Pancreas (tissue), 10 donors: ENCODE results near the gene ORAI1. TPM values are rescaled to one million over a fixed set of nuclear protein-coding genes. Genes with fewer than 3 reads are reported as not detected.

Source experiments
- ATAC-seq, 4 donors: fragments of 200-7000 bp; cut with Tn5 transposase; one replicate each; pipeline versions ENCODE4 v1.8.0 to v1.9.1; 2020; ENCODE audit warnings: mild to moderate bottlenecking in 4 of 4, moderate library complexity in 4 of 4
- DNase-seq, 6 donors: peaks; one replicate each; pipeline ENCODE4 v3.0.0-alpha.2; 2020
- FAIRE-seq: peaks from 2 replicates; lab custom pipeline; 2012; peaks lifted over from hg19 to GRCh38; lab: Jason Lieb, UNC
- H3K27ac ChIP-seq, 4 donors: fragments of 200-600 bp; sonication (generic); 1 replicate in 3 of 4; 2 replicates in 1 of 4; pipeline versions ENCODE4 v1.5.0 to v1.8.0; 2020
- H3K27me3 ChIP-seq, 4 donors: fragments of 200-600 bp; one replicate each; pipeline ENCODE4 v1.8.0; 2021
- H3K36me3 ChIP-seq, 3 donors: fragments of 200-600 bp; sonication (generic) in 1 of 3; one replicate each; pipeline versions ENCODE4 v1.5.0 to v1.8.0; 2020 to 2021
- H3K4me1 ChIP-seq, 3 donors: fragments of 200-600 bp; one replicate each; pipeline ENCODE4 v1.8.0; 2021
- H3K4me3 ChIP-seq, 4 donors: fragments of 200-600 bp; sonication (generic) in 2 of 4; one replicate each; pipeline versions ENCODE4 v1.5.0 to v1.8.0; 2020 to 2021
- H3K9me3 ChIP-seq, 4 donors: fragments of 200-600 bp; one replicate each; pipeline ENCODE4 v1.8.0; 2021
- CTCF ChIP-seq, 4 donors: fragments of 200-600 bp; sonication (generic) in 3 of 4; IDR thresholded peaks; one replicate each; pipeline versions ENCODE4 v1.5.0 to v1.8.0; 2021; ENCODE audit warnings: antibody characterized with exemption in 4 of 4
- WGBS, 2 donors: extraction: QIAGEN DNeasy Blood & Tissue Kit; methylation state at CpG; one replicate each; pipeline ENCODE4 v1.1.7; 2013; 5-methylcytosine and 5-hydroxymethylcytosine counted together
- intact Hi-C, 3 donors: fragments of 100-400 bp; cut with DNase I; formaldehyde crosslinking; loops; one replicate each; pipeline versions ENCODE4 v1.11.1 to v1.14.2; 2022
- polyA plus RNA-seq, 2 donors: library from polyadenylated mRNA; stranded (reverse); fragments of 200-250 nt; gene quantifications; one replicate each; pipeline ENCODE4 v1.2.3, GENCODE V29; 2013
- total RNA-seq, 6 donors: library from RNA; stranded (reverse); fragmentation: NEBNext Ultra II Directional in 4 of 6; extraction: Animal tissue kit (Norgen Biotek cat#: 25700) in 4 of 6; gene quantifications; one replicate each; pipeline versions ENCODE4 v1.2.1 to v1.2.4, GENCODE V29; 2021 to 2023
- donor health status: healthy with polysubstance abuse.
- donor health status: DM: no; HTN: no; CAD: no; lungs with moderate emphysema.
- donor health status: DM: no; HTN: no; CAD: no.
- donor health status: control.
- donor health status: control.
- donor health status: Bipolar disorder and iron deficiency.
- donor health status: DM: yes; HTN: yes; CAD: no.
- donor health status: DM: no; HTN: no; CAD: no.
- donor health status: DM: no; HTN: no; CAD: no.
- donor health status: DM: yes; HTN: yes; CAD: no.

ORAI1 gene
- total and polyA plus RNA-seq, 8 donors, result 2.7 to 11.3 (median 5.1) TPM

DNA sequence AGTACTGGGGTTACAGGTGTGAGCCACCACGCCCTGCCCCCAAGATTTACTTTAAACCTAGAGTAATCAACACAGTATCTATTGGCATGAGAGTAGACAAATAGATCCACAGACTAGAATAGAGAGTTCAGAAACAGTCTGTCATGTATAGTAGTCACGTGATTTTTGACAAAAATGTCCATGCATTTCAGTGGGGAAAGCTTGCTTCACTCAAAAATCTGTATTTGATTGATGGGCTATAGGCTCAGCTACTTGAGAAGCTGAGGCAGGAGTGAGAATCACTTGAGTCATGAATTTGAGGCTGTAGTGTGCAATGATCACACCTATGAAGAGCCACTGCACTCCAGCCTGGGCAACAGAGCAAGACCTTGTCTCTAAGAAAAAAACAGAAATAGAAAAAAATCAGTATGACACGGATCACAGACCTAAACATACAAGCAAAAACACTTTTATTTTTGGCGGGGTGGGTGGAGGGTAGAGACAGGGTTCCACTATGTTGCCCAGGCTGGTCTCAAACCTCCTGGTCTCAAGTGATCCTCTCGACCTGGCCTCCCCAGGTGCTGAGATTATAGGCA is 7.6 kb upstream of the ORAI1 start:
- no peak for TF ChIP-seq CTCF (IDR thresholded peaks at IDR 0.05)
- no peak for DNase-seq
- Histone ChIP-seq H3K4me1 (no peaks in the 10 kb centered on the region), H3K27ac (no peak overlapping the region), H3K27me3 (no peaks in the 10 kb centered on the region), H3K9me3 (no peaks in the 10 kb centered on the region), H3K36me3 (no peaks in the 10 kb centered on the region), H3K4me3 (no peak overlapping the region)
- no peak for FAIRE-seq
- ATAC-seq, result no peak
- 76 to 78% methylated on average over 5 of the region's 5 CpGs for WGBS, 2 donors
- intact Hi-C loops, result no loop called here

DNA sequence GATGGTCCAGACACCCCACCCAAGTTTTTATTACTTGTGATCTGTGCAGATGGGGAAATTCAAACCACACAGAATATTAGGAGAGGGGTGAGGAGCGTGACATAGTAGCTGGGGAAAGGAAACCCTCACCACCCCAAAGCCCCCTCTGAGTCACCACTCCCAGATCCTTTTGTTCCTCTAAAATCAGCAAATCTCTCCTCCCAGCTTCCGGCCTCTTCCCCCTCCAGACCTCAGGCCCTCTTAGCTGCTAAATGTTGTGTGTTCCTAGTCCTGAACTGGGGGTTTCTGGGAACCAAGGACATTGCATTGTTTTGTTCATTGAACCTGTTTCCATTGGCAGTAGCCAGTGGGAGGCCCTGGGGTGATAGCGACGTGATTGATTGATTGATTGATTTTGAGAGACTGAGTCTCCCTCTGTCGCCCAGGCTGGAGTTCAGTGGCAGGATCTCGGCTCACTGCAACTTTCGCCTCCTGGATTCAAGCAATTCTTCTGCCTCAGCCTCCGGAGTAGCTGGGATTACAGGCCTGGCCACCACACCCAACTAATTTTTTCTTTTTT is 5.9 kb upstream of the ORAI1 start:
- no peak for FAIRE-seq
- no peak overlapping the region for H3K4me3 ChIP-seq
- intact Hi-C loops, result loop anchor here in 1 of 3 donors (10.0 kb wide), 1 partner anchor 46 kb away; no protein-coding TSS in a partner anchor
- H3K27me3 ChIP-seq, result no peaks in the 10 kb centered on the region
- peaks cover 0 to 6% (median 4%) of the 10 kb centered on the region in 3 donors for H3K4me1 ChIP-seq
- no peaks in the 10 kb centered on the region for H3K36me3 ChIP-seq
- no peak for ATAC-seq
- TF ChIP-seq CTCF (IDR thresholded peaks at IDR 0.05), result no peak
- no peak overlapping the region for H3K27ac ChIP-seq
- no peak for DNase-seq
- WGBS, 2 donors, result 78 to 79% methylated on average over 8 of the region's 8 CpGs
- H3K9me3 ChIP-seq, result no peaks in the 10 kb centered on the region

DNA sequence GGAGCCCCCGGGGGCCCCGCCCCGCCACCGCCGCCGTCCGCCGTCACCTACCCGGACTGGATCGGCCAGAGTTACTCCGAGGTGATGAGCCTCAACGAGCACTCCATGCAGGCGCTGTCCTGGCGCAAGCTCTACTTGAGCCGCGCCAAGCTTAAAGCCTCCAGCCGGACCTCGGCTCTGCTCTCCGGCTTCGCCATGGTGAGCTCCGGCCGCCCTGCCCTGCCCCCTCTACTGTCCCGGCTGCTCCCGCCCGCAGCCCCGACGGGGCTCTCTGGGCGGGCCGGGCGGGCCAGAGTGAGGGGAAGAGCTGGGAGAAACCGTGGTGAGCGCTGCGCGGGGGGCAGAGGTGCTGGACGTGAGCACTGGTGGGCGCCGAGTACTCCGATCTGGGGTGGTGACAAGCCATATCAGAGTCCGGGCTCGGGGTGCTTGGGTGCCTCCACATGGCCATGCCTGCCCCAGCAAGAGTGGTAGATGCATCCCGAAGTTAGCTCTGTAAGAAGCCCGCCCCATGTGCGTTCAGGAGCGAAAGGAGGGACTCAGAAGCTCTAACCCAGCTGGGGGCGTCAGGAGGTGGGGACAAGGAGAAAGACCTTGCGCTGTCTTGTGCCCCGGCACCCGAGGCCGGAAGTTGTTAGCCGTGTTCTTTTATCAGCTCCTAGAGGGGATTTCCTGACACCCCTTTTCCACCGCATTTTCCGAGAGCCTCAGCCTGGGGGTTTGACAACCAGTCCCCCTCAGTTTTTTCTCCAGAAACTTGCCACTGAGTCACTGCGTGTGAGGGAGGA is 717 bp downstream of the ORAI1 start:
- ATAC-seq, result peak; percentile 43 to 61 (median 54)
- DNase-seq, result peak; percentile 54 to 86 (median 66)
- no peaks in the 10 kb centered on the region for H3K27me3 ChIP-seq
- peaks cover 0 to 22% (median 14%) of the 10 kb centered on the region in 3 donors for H3K4me1 ChIP-seq
- peak overlapping the region; percentile 81 to 96 (median 90) for H3K27ac ChIP-seq
- no peak for TF ChIP-seq CTCF (IDR thresholded peaks at IDR 0.05)
- no peak for FAIRE-seq
- no peaks in the 10 kb centered on the region for H3K36me3 ChIP-seq
- no peaks in the 10 kb centered on the region for H3K9me3 ChIP-seq
- intact Hi-C loops, result loop anchor here in 2 of 3 donors (5.0 to 10.0 kb wide), 2 partner anchors 50 to 52 kb away; no protein-coding TSS in a partner anchor
- 0 to 1% methylated on average over 50 to 53 of the region's 53 CpGs for WGBS, 2 donors
- H3K4me3 ChIP-seq, result peak overlapping the region; percentile 52 to 81 (median 62)

- Histone ChIP-seq H3K27me3 (no peaks in the 10 kb centered on the region), H3K4me1 (peaks cover 3 to 25% (median 20%) of the 10 kb centered on the region in 3 donors), H3K9me3 (no peaks in the 10 kb centered on the region), H3K4me3 (peak overlapping the region in 2 of 4 donors; percentile 66 to 81), H3K36me3 (no peaks in the 10 kb centered on the region), H3K27ac (peak overlapping the region in 2 of 4 donors; percentile 94 to 96)
- intact Hi-C loops, result loop anchor here in 2 of 3 donors (5.0 to 10.0 kb wide), 2 partner anchors 49 to 53 kb away; no protein-coding TSS in a partner anchor
- WGBS, 2 donors, result 50 to 53% methylated on average over 8 of the region's 8 CpGs
- DNase-seq, result peak in 3 of 6 donors; percentile 23 to 43 (median 25)
- peak in 1 of 4 donors; percentile 10 for ATAC-seq
- FAIRE-seq, result no peak
- TF ChIP-seq CTCF (IDR thresholded peaks at IDR 0.05), result no peak
Measured at GRCh38 chr12:121628037-121628436, 1.7 kb downstream of the ORAI1 start.
